ENCODE results near the gene CSGALNACT2. TPM values are rescaled to one million over a fixed set of nuclear protein-coding genes. Genes with fewer than 3 reads are reported as not detected.

CSGALNACT2 gene
- total and polyA plus RNA-seq, 4 donors: 4.1 to 11.0 (median 6.1) TPM

GRCh38 chr10:43196981-43197833 lies 59.0 kb downstream of the CSGALNACT2 start:
- H3K27ac ChIP-seq (ENCODE audit: low read depth in 1 of 2, low read length in 2 of 2): no peak overlapping the region
- no peaks in the 10 kb centered on the region for H3K27me3 ChIP-seq (ENCODE audit: control insufficient read depth in 4 of 4, insufficient read depth in 4 of 4, low read length in 3 of 4)
- H3K9ac ChIP-seq (ENCODE audit: low read depth in 1 of 2, low read length in 2 of 2): no peak overlapping the region
- peak; percentile 20 for DNase-seq (ENCODE audit: low spot score)
- H3K9me3 ChIP-seq (ENCODE audit: control insufficient read depth in 4 of 4, low read length in 3 of 4): no peaks in the 10 kb centered on the region
- peaks cover 0 to 2% (median under 1%) of the 10 kb centered on the region in 4 donors for H3K4me1 ChIP-seq (ENCODE audit: control insufficient read depth in 4 of 4, insufficient read depth in 4 of 4, low read length in 3 of 4)
- no peak overlapping the region for H3K4me3 ChIP-seq (ENCODE audit: low read depth in 1 of 3, low read length in 3 of 3)
- H3K36me3 ChIP-seq (ENCODE audit: control insufficient read depth in 4 of 4, insufficient read depth in 3 of 4, low read depth in 1 of 4, low read length in 3 of 4): no peaks in the 10 kb centered on the region
- TF ChIP-seq TAF1 (conservative IDR thresholded peaks at IDR 0.05) (no peak), EGR1 (IDR thresholded peaks at IDR 0.05; ENCODE audit: low read depth in 2 of 2) (no peak), RXRA (IDR thresholded peaks at IDR 0.05) (no peak), RAD21 (IDR thresholded peaks at IDR 0.05) (no peak), MAX (IDR thresholded peaks at IDR 0.05) (no peak), NR2F2 (IDR thresholded peaks at IDR 0.05) (no peak), YY1 (IDR thresholded peaks at IDR 0.05) (no peak), HNF4G (IDR thresholded peaks at IDR 0.05) (no peak), HNF4A (conservative IDR thresholded peaks at IDR 0.05) (no peak), GABPA (IDR thresholded peaks at IDR 0.05 in 1 of 2, conservative IDR thresholded peaks at IDR 0.05 in 1 of 2) (no peak), SP1 (IDR thresholded peaks at IDR 0.05) (no peak), FOXA1 (IDR thresholded peaks at IDR 0.05) (no peak), JUND (IDR thresholded peaks at IDR 0.05) (no peak), ATF3 (IDR thresholded peaks at IDR 0.05) (no peak)
- TF ChIP-seq, protein P1, sequence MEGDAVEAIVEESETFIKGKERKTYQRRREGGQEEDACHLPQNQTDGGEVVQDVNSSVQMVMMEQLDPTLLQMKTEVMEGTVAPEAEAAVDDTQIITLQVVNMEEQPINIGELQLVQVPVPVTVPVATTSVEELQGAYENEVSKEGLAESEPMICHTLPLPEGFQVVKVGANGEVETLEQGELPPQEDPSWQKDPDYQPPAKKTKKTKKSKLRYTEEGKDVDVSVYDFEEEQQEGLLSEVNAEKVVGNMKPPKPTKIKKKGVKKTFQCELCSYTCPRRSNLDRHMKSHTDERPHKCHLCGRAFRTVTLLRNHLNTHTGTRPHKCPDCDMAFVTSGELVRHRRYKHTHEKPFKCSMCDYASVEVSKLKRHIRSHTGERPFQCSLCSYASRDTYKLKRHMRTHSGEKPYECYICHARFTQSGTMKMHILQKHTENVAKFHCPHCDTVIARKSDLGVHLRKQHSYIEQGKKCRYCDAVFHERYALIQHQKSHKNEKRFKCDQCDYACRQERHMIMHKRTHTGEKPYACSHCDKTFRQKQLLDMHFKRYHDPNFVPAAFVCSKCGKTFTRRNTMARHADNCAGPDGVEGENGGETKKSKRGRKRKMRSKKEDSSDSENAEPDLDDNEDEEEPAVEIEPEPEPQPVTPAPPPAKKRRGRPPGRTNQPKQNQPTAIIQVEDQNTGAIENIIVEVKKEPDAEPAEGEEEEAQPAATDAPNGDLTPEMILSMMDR (IDR thresholded peaks at IDR 0.05; ENCODE audit: low read depth, low read length, missing input control): no peak
- TF ChIP-seq, protein P2, sequence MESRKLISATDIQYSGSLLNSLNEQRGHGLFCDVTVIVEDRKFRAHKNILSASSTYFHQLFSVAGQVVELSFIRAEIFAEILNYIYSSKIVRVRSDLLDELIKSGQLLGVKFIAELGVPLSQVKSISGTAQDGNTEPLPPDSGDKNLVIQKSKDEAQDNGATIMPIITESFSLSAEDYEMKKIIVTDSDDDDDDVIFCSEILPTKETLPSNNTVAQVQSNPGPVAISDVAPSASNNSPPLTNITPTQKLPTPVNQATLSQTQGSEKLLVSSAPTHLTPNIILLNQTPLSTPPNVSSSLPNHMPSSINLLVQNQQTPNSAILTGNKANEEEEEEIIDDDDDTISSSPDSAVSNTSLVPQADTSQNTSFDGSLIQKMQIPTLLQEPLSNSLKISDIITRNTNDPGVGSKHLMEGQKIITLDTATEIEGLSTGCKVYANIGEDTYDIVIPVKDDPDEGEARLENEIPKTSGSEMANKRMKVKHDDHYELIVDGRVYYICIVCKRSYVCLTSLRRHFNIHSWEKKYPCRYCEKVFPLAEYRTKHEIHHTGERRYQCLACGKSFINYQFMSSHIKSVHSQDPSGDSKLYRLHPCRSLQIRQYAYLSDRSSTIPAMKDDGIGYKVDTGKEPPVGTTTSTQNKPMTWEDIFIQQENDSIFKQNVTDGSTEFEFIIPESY (IDR thresholded peaks at IDR 0.05): no peak
- TF ChIP-seq, protein P3, sequence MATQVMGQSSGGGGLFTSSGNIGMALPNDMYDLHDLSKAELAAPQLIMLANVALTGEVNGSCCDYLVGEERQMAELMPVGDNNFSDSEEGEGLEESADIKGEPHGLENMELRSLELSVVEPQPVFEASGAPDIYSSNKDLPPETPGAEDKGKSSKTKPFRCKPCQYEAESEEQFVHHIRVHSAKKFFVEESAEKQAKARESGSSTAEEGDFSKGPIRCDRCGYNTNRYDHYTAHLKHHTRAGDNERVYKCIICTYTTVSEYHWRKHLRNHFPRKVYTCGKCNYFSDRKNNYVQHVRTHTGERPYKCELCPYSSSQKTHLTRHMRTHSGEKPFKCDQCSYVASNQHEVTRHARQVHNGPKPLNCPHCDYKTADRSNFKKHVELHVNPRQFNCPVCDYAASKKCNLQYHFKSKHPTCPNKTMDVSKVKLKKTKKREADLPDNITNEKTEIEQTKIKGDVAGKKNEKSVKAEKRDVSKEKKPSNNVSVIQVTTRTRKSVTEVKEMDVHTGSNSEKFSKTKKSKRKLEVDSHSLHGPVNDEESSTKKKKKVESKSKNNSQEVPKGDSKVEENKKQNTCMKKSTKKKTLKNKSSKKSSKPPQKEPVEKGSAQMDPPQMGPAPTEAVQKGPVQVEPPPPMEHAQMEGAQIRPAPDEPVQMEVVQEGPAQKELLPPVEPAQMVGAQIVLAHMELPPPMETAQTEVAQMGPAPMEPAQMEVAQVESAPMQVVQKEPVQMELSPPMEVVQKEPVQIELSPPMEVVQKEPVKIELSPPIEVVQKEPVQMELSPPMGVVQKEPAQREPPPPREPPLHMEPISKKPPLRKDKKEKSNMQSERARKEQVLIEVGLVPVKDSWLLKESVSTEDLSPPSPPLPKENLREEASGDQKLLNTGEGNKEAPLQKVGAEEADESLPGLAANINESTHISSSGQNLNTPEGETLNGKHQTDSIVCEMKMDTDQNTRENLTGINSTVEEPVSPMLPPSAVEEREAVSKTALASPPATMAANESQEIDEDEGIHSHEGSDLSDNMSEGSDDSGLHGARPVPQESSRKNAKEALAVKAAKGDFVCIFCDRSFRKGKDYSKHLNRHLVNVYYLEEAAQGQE (IDR thresholded peaks at IDR 0.05): no peak
- 93% methylated on average over 20 of the region's 20 CpGs for WGBS
